ENCODE measurements around the gene TSPAN33. TPM values are rescaled to one million over a fixed set of nuclear protein-coding genes. Genes with fewer than 3 reads are reported as not detected.
A peak's percentile ranks its signal among the peaks of the same experiment; 100 is the strongest.

TSPAN33 gene
- total and polyA plus RNA-seq, 2 of the 13 experiments (the other 11 are each of a cell fraction or from before 2014, with no cell fraction given), result 15.3 to 16.5 TPM

- no peak for TF ChIP-seq TOE1 (CRISPR knock-in tag; IDR thresholded peaks at IDR 0.05)
- TF ChIP-seq GRHL1 (CRISPR knock-in tag; conservative IDR thresholded peaks at IDR 0.05), result no peak
- TF ChIP-seq ZNF549 (CRISPR knock-in tag; IDR thresholded peaks at IDR 0.05), result no peak
- TF ChIP-seq TBX2 (CRISPR knock-in tag; IDR thresholded peaks at IDR 0.05; ENCODE audit: borderline replicate concordance), result no peak
- TF ChIP-seq ELF4 (CRISPR knock-in tag; IDR thresholded peaks at IDR 0.05; ENCODE audit: borderline replicate concordance), result no peak
- TF ChIP-seq ETV5 (CRISPR knock-in tag; IDR thresholded peaks at IDR 0.05; ENCODE audit: borderline replicate concordance), result 0 out of 2 replicates have a peak, but pooled peaks have one; percentile 11
- TF ChIP-seq CBFB (CRISPR knock-in tag; IDR thresholded peaks at IDR 0.05), result no peak
- no peak for TF ChIP-seq ZNF772 (CRISPR knock-in tag; IDR thresholded peaks at IDR 0.05)
- TF ChIP-seq GFI1 (CRISPR knock-in tag; IDR thresholded peaks at IDR 0.05; ENCODE audit: borderline replicate concordance), result no peak
- TF ChIP-seq, protein P1, sequence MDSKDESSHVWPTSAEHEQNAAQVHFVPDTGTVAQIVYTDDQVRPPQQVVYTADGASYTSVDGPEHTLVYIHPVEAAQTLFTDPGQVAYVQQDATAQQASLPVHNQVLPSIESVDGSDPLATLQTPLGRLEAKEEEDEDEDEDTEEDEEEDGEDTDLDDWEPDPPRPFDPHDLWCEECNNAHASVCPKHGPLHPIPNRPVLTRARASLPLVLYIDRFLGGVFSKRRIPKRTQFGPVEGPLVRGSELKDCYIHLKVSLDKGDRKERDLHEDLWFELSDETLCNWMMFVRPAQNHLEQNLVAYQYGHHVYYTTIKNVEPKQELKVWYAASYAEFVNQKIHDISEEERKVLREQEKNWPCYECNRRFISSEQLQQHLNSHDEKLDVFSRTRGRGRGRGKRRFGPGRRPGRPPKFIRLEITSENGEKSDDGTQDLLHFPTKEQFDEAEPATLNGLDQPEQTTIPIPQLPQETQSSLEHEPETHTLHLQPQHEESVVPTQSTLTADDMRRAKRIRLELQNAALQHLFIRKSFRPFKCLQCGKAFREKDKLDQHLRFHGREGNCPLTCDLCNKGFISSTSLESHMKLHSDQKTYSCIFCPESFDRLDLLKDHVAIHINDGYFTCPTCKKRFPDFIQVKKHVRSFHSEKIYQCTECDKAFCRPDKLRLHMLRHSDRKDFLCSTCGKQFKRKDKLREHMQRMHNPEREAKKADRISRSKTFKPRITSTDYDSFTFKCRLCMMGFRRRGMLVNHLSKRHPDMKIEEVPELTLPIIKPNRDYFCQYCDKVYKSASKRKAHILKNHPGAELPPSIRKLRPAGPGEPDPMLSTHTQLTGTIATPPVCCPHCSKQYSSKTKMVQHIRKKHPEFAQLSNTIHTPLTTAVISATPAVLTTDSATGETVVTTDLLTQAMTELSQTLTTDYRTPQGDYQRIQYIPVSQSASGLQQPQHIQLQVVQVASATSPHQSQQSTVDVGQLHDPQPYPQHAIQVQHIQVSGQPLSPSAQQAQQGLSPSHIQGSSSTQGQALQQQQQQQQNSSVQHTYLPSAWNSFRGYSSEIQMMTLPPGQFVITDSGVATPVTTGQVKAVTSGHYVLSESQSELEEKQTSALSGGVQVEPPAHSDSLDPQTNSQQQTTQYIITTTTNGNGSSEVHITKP (CRISPR knock-in tag; IDR thresholded peaks at IDR 0.05; ENCODE audit: low read depth), result no peak
- TF ChIP-seq ZMYM2 (CRISPR knock-in tag; IDR thresholded peaks at IDR 0.05), result no peak
- TF ChIP-seq, protein P2, sequence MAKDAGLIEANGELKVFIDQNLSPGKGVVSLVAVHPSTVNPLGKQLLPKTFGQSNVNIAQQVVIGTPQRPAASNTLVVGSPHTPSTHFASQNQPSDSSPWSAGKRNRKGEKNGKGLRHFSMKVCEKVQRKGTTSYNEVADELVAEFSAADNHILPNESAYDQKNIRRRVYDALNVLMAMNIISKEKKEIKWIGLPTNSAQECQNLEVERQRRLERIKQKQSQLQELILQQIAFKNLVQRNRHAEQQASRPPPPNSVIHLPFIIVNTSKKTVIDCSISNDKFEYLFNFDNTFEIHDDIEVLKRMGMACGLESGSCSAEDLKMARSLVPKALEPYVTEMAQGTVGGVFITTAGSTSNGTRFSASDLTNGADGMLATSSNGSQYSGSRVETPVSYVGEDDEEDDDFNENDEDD (CRISPR knock-in tag; IDR thresholded peaks at IDR 0.05; ENCODE audit: borderline replicate concordance), result peak; percentile 58; the same call in 1 of the 2 replicates
- no peak for TF ChIP-seq ZNF646 (CRISPR knock-in tag; IDR thresholded peaks at IDR 0.05)
- no peak for TF ChIP-seq MLLT10 (CRISPR knock-in tag; IDR thresholded peaks at IDR 0.05)
Observed at GRCh38 chr7:129188372-129188891, 43.9 kb downstream of the TSPAN33 start, which contains the start of gene SMO (continued).

All from HepG2 (cell line).